Natural killer cell treated with Interleukin-12 subunit alpha and Interleukin-12 subunit beta and Interleukin-15 and Interleukin-18, amount 100 ng/mL, for 72 hours (primary cell): ENCODE data around the gene TRAF3. TPM values are rescaled to one million over a fixed set of nuclear protein-coding genes. Genes with fewer than 3 reads are reported as not detected.

Experiments
- ATAC-seq, 2 donors: fragments of 150-1000 bp; cut with Tn5 transposase in 1 of 2; sonication (Bioruptor Pico), chemical (Tn5 transposase) in 1 of 2; 2 replicates each; pipeline ENCODE4 v1.10.0; 2021
- DNase-seq: peaks from one replicate; pipeline ENCODE4 v3.0.0; 2022; ENCODE audit warnings: low spot score
- H3K27ac Mint-ChIP-seq, 2 donors: 1 replicate in 1 of 2; 2 replicates in 1 of 2; pipeline ENCODE4 v1.8.0; 2022; ENCODE audit warnings: mixed read lengths in 2 of 2, mild to moderate bottlenecking in 1 of 2, moderate library complexity in 1 of 2
- H3K27me3 Mint-ChIP-seq, 2 donors: 1 replicate in 1 of 2; 2 replicates in 1 of 2; pipeline ENCODE4 v1.8.0; 2022; ENCODE audit warnings: mixed read lengths in 2 of 2
- H3K36me3 Mint-ChIP-seq: one replicate; pipeline ENCODE4 v1.8.0; 2022; ENCODE audit warnings: mixed read lengths
- H3K4me1 Mint-ChIP-seq, 2 donors: 1 replicate in 1 of 2; 2 replicates in 1 of 2; pipeline ENCODE4 v1.8.0; 2022; ENCODE audit warnings: low read depth in 2 of 2, mixed read lengths in 2 of 2, mild to moderate bottlenecking in 1 of 2
- H3K4me3 Mint-ChIP-seq: one replicate; pipeline ENCODE4 v1.8.0; 2022; ENCODE audit warnings: mixed read lengths
- H3K9me3 Mint-ChIP-seq: 2 replicates; pipeline ENCODE4 v1.8.0; 2022; ENCODE audit warnings: mixed read lengths
- total RNA-seq, 2 donors: library from RNA; stranded (reverse); gene quantifications; one replicate each; pipeline ENCODE4 v1.2.3, GENCODE V29; 2022

TRAF3 gene
- total RNA-seq, 2 donors from 2014 or later = 37.6 to 84.6 TPM

DNA sequence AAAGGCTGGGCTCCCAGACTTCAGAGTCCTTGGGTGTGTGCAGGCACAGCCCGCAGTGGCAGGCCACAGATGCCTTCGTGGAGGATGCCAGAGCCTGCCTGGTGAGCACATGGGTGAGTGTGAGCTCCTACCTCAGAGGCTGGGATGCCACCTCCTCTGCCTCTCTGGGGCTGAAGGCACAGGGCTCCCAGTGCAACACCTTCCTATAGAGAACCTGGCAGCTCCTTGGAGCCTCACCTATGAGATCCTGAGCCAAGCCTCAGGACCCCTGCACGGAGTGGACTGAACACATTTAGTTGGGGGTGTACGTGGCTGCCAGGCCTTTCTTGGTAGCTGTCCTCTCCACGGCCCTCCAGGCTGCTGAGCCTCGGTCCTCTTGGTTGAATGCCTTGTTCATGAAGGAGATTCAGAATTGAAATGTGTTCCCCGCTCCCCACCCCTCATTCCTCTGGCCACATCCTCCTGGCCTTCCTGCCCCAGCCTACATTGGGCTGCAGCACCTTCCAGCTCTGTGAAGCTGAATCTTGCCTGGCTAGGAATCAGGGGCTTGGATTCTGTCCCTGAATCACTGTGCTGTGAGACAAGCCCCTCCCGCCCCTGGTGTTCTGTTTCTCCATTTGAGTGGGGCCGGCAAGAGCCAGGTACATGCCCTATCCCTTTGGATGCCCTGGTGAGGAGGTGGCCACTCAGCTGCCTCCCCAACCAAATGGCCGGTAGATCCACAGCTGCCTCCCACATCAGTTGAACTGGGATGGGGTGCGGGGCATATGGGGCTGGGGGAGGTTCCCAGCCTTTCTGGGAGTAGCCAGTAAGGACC lies 38.7 kb upstream of the TRAF3 start:
- H3K27me3 Mint-ChIP-seq = no peaks in the 10 kb centered on the region
- H3K9me3 Mint-ChIP-seq = no peaks in the 10 kb centered on the region
- H3K36me3 Mint-ChIP-seq = no peaks in the 10 kb centered on the region
- ATAC-seq (peak in 1 of 2 donors; percentile 25), DNase-seq (no peak)
- H3K27ac Mint-ChIP-seq = no peak overlapping the region
- peaks cover 0 to 3% of the 10 kb centered on the region in 2 donors for H3K4me1 Mint-ChIP-seq
- H3K4me3 Mint-ChIP-seq = no peak overlapping the region

DNA sequence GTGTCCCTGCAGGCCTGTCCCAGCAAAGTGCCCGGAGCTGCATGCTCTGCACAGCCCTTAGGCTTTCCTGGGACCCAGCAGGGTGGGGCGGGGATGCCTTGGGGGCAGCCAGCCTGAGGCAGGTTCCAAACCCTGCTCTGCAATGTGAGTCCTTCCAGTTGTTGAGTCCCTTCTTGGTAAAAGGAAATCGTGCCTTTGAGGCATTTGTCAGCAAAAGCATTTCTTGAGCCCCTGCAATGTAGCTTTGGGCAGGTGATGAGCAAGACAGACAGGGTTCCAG lies 38.1 kb upstream of the TRAF3 start:
- Mint-ChIP-seq H3K27me3 (no peaks in the 10 kb centered on the region), H3K27ac (no peak overlapping the region), H3K4me3 (no peak overlapping the region), H3K9me3 (no peaks in the 10 kb centered on the region), H3K4me1 (peaks cover 0 to 3% of the 10 kb centered on the region in 2 donors), H3K36me3 (no peaks in the 10 kb centered on the region)
- ATAC-seq (no peak), DNase-seq (no peak)

DNA sequence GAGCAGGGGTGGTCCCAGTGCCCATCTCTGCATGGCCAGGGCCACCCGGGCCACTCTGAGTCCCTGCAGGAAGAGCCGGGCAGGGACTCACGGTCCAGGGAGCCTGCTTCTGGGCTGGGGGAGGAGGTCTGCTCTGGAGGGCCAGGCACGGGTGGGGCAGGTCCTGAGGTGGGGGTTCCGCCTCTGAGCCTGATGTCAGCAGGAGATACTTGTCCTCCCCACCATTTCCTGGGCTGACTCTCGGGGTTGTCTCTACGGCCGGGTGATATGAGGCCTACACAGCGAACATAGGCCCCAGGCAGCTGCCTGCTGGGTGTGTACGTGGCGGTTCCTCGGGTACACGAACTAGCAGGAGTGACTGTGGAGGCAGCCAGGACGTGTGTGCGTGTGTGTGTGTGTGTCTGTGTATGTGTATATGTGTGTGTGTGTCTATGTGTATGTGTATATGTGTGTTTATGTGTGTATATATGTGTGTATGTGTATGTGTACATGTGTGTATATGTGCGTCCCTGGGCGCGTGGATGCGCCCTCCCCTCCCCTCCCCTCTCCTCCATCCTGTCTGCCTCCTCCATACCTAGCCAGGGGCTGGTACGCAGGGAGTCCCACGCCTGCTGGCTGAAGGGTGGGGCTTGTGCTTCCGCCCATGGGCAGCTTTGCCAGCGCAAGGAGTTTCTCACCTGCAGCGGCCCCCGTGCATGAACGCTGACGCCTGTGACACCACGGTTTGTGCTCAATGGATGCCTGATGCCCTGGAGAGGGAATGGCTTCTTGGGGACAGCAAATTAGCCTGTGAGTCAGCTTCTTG lies 30.4 kb upstream of the TRAF3 start:
- peak; percentile 45 for DNase-seq
- no peak overlapping the region for H3K4me3 Mint-ChIP-seq
- peak; percentile 14 to 29 for ATAC-seq
- no peaks in the 10 kb centered on the region for H3K36me3 Mint-ChIP-seq
- H3K27me3 Mint-ChIP-seq = no peaks in the 10 kb centered on the region
- no peaks in the 10 kb centered on the region for H3K9me3 Mint-ChIP-seq
- H3K27ac Mint-ChIP-seq = no peak overlapping the region
- H3K4me1 Mint-ChIP-seq = no peaks in the 10 kb centered on the region

DNA sequence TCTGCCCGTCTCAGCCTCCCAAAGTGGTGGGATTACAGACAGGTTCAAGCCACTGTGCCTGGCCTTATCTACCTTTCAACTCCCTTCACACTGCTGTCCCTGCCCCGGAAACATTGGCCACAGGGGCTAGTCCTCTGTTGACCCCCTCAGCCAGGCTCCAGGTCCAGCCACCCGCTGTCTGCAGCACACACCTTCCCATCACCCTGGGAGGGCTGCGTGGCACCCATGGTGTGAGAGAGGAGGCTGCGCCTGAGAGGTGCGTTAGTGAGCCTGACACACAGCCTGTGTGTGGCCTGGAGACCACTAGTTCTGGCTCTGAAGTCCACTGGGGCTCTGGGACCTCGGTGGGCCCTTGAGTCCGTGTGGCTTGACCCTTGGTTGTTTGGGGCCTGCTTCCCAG lies 28.4 kb upstream of the TRAF3 start:
- DNase-seq = peak; percentile 42
- Mint-ChIP-seq H3K9me3 (no peaks in the 10 kb centered on the region), H3K4me3 (no peak overlapping the region), H3K4me1 (no peaks in the 10 kb centered on the region), H3K27me3 (no peaks in the 10 kb centered on the region), H3K27ac (no peak overlapping the region), H3K36me3 (no peaks in the 10 kb centered on the region)
- ATAC-seq = no peak

DNA sequence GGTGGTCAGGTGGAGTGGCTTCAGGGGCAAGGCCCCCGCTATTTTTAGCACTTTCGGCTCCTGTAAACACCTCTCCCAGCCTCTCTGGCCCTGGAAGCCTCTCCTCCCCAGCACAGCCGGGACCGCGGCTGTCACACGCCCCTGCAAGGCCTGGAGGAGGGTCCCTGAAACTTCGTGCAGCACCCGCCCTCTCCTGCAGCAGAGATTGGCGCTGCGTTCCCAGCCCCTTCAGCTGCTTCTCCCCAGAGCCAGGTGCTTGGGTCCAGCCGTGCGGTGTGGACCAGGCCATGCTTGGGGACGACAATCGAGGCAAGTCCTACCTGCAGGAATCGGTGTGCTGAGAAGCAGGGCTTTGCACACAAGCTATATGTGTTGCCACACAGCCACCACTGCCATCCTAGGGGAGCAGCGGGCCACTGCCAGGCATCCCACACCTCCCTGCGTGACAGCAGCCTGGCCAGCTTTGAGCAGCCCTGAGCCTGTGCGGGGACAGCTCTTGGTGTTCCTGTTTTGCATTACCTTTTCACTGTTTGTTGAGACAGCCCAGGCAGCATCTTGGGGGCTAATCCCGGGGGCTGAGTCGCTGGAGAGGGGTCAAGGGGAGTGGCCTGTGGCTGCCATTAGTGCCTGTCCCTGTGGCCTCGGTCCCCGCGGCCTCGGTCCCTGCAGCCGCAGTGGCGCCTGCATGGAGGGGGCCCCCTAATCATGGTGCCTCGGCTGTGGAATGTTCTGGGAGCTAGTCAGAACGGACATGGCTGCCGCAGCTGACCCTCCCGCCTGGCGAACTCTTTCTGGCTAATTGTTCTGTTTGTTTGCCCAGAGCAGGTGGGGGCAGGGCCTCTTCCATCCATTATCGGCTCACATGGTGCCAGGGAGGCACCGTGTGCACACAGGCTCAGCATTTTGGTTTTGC lies 27.6 kb upstream of the TRAF3 start:
- ATAC-seq (no peak), DNase-seq (peak; percentile 47)
- H3K4me1 Mint-ChIP-seq = no peaks in the 10 kb centered on the region
- H3K36me3 Mint-ChIP-seq = no peaks in the 10 kb centered on the region
- no peak overlapping the region for H3K4me3 Mint-ChIP-seq
- H3K27me3 Mint-ChIP-seq = no peaks in the 10 kb centered on the region
- H3K27ac Mint-ChIP-seq = no peak overlapping the region
- H3K9me3 Mint-ChIP-seq = no peaks in the 10 kb centered on the region

DNA sequence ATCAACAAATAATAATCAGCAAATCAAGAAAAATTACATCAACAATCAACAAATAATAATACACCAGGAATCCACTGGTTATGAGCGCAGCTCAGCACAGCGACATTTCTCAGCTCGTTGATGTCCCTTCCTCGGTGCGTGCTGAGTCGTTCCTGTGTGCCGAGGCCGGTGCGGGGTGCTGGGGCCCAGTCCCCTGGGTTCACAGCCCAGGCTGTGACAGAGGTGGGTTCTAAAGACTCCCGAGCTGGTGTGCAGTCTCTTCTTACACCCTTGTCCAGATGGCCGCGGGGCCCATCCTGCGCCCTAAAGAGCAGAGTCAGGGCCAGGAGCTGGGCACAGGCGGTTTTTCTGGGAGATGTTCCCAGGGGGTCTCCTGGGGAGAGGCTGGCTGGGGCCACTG lies 26.9 kb upstream of the TRAF3 start:
- no peak overlapping the region for H3K27ac Mint-ChIP-seq
- H3K27me3 Mint-ChIP-seq = no peaks in the 10 kb centered on the region

DNA sequence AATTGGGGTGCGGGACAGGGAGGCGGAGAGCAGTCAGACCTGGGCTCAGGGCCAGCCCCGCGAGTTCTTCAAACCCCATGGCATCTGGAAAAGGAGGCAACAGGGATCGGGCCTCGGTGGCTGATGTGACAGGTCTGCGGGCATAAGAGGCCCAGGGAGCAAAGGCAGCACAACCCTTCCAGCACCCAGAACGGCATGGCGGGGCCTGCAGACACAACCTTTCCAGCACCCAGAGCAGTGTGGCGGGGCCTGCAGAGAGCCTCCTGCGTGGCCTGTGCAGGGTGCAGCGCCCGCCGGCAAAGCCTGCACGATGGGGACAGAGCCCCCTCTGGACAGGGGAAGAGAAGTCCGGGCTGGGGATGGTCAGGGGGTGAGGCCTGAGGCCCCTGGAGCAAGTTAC lies 26.2 kb upstream of the TRAF3 start:
- H3K4me3 Mint-ChIP-seq = no peak overlapping the region
- H3K27ac Mint-ChIP-seq = no peak overlapping the region
- H3K27me3 Mint-ChIP-seq = no peaks in the 10 kb centered on the region
- no peaks in the 10 kb centered on the region for H3K9me3 Mint-ChIP-seq
- no peaks in the 10 kb centered on the region for H3K4me1 Mint-ChIP-seq
- no peaks in the 10 kb centered on the region for H3K36me3 Mint-ChIP-seq
- DNase-seq (peak; percentile 20), ATAC-seq (no peak)

More for the DNA sequence above, 26.9 kb upstream of the TRAF3 start:
- ATAC-seq = no peak
- no peak overlapping the region for H3K4me3 Mint-ChIP-seq
- H3K36me3 Mint-ChIP-seq = no peaks in the 10 kb centered on the region
- H3K4me1 Mint-ChIP-seq = no peaks in the 10 kb centered on the region
- no peaks in the 10 kb centered on the region for H3K9me3 Mint-ChIP-seq
- DNase-seq = no peak

DNA sequence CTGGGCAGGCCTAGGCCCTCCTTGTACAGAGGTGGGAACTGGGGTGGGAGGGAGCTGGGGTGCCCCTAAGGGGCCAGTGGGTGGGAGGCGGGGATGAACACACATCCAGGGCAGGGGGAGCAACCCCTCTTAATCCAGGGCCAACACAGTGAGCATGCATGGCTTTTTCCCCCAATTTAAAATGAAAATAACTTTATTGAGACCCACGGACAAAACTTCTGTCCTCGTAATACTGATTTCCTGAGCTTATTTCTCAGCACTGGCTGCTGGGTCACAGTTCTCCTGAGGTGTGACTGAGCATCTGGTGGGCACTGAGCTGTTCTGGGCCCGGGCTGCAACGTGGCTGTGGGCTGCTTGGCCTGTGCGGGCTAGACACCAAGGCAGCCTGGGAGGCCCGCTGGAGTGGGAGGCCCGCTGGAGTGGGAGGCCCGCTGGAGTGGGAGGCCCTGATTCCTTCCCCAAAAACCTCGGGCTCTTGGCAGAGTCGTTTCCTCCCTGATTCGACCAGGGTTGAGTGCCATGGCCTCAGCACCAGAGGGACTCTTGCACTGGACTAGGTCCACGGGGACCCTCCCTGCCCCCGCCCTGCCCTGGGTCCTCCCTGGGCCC lies 24.9 kb upstream of the TRAF3 start:
- DNase-seq (no peak), ATAC-seq (no peak)
- H3K36me3 Mint-ChIP-seq = no peaks in the 10 kb centered on the region
- H3K27ac Mint-ChIP-seq = no peak overlapping the region
- no peaks in the 10 kb centered on the region for H3K27me3 Mint-ChIP-seq
- H3K4me3 Mint-ChIP-seq = no peak overlapping the region
- no peaks in the 10 kb centered on the region for H3K4me1 Mint-ChIP-seq
- H3K9me3 Mint-ChIP-seq = no peaks in the 10 kb centered on the region

DNA sequence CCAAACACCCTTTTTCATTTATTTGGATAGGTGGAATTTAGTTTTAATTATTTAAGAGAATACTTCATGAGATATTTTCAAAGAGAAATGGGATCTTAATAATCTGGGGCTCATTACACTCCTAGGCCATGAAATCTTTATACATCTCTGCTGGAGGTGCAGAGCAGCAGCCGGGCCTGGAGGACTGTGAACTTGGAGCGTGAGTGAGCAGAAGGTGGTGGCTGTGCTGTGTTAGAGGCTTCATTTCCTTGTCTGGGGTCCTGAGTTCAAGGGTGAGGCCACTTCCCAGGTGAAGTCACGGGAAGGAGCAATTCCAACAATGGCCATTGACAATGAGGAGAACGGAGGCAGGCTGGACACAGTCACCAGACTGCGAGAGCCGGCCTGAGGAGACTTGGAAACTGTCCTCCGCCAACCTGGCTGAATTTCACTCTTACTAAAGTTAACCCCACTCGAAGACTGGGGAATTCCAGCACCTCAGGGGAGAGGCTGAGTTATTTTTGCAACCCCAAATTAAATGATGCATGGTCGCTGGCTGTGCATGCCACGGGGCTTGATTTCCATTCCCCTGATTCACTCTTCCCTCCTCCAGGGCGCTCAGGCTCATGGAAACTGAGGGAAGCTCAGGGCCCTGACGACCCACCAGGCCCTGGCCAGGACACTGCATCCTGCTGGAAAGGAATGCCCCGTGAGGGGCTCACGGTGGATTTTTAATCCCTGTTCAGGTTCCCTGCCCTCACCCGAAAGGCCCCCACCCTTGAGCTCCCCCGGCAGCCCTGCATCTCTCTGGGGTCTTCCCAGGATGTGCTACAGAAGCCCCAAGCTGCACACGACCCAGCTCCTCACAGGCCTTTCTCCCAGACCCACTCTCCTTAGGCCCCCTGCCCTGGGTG lies 22.6 kb upstream of the TRAF3 start:
- no peaks in the 10 kb centered on the region for H3K36me3 Mint-ChIP-seq
- ATAC-seq = no peak
- no peaks in the 10 kb centered on the region for H3K9me3 Mint-ChIP-seq
- H3K27me3 Mint-ChIP-seq = peaks cover 0 to 4% of the 10 kb centered on the region in 2 donors
- no peak overlapping the region for H3K4me3 Mint-ChIP-seq
- no peak overlapping the region for H3K27ac Mint-ChIP-seq
- no peak for DNase-seq
- no peaks in the 10 kb centered on the region for H3K4me1 Mint-ChIP-seq

DNA sequence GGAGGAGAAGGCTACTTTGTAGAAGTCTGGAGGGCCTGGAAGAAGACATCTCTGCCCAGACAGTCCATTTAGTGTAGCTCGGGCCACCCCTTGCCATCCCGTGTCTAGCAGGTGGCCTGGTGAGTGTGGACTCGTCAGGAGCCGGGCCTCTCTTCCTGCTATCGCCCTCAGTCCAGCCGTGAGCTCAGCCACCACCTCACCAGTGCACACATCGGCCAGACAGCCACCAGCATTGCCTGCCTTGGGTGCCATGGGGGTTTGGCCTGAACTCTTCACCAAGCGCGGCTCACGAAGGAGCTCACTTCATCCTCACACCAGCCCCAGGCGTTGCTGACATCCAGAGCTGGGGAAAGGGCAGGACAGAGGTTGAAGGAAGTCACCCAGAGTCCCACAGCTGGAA lies 19.6 kb upstream of the TRAF3 start:
- H3K4me1 Mint-ChIP-seq = no peaks in the 10 kb centered on the region
- no peak for DNase-seq
- ATAC-seq = peak in 1 of 2 donors; percentile 4
- H3K27ac Mint-ChIP-seq = no peak overlapping the region
- peaks cover 0 to 4% of the 10 kb centered on the region in 2 donors for H3K27me3 Mint-ChIP-seq
- no peaks in the 10 kb centered on the region for H3K36me3 Mint-ChIP-seq
- no peak overlapping the region for H3K4me3 Mint-ChIP-seq
- H3K9me3 Mint-ChIP-seq = no peaks in the 10 kb centered on the region

DNA sequence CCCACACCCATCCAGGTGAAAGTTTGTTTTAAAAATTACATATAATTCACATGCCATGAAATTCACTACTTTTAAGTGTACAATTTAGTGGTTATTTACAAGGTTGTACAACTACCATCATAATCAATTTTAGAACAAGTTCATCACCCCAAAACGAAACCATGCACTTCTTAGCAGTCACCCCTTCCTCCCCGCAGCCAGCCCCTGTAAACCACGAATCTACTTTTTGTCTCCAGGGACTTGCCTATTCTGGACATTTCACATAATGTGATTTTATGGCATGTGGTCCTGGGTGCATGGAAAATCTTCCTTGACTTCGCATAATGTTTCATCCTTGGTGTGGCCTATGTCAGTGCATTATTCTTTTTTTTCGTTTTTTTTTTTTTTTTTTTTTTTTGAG lies 19.2 kb upstream of the TRAF3 start:
- ATAC-seq (no peak), DNase-seq (no peak)
- no peak overlapping the region for H3K27ac Mint-ChIP-seq
- H3K27me3 Mint-ChIP-seq = peaks cover 0 to 4% of the 10 kb centered on the region in 2 donors
- no peaks in the 10 kb centered on the region for H3K9me3 Mint-ChIP-seq
- H3K4me1 Mint-ChIP-seq = no peaks in the 10 kb centered on the region
- H3K4me3 Mint-ChIP-seq = no peak overlapping the region
- H3K36me3 Mint-ChIP-seq = no peaks in the 10 kb centered on the region

DNA sequence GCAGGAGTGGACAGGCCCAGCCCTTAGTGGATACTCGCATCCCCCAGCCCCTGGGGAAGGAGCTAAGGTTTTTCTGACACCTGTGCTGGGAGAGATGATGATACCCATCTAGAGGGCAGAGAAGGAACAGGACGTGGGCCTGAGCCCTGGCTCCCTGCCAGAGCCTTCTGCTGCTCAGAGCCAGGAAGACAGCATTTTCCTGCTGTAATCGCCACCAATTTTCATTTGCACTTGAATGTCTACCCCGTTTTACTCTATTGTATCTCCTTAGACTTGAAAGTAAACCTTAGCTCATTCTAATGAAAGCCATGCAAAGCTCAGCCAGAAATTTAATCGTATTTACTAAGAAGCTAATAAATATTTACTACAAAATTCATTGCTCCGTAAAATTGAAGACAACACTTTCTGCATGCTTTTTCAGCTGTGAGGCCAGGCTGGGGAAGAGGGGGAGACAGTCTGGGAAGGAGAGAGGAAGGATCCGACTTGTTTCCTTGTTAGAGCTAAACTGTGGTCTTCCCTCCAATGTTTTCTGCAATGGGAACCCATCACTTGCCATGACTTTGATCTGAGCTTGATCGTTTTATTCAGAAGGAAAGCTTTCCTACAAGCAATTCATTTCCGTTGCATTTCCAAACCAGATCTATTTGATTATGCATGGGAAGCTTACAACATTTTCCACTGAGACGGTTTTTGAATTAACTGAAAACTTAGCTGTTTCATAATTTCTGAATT lies 17.6 kb upstream of the TRAF3 start:
- H3K36me3 Mint-ChIP-seq = no peaks in the 10 kb centered on the region
- H3K27me3 Mint-ChIP-seq = peaks cover 0 to 4% of the 10 kb centered on the region in 2 donors
- no peaks in the 10 kb centered on the region for H3K9me3 Mint-ChIP-seq
- no peak overlapping the region for H3K4me3 Mint-ChIP-seq
- DNase-seq (no peak), ATAC-seq (no peak)
- no peaks in the 10 kb centered on the region for H3K4me1 Mint-ChIP-seq
- H3K27ac Mint-ChIP-seq = no peak overlapping the region
